ENCODE measurements around the gene PI4KB. TPM values are rescaled to one million over a fixed set of nuclear protein-coding genes. Genes with fewer than 3 reads are reported as not detected.

The PI4KB gene
- total and polyA plus RNA-seq, 4 donors = 25.0 to 65.2 (median 45.3) TPM

DNA sequence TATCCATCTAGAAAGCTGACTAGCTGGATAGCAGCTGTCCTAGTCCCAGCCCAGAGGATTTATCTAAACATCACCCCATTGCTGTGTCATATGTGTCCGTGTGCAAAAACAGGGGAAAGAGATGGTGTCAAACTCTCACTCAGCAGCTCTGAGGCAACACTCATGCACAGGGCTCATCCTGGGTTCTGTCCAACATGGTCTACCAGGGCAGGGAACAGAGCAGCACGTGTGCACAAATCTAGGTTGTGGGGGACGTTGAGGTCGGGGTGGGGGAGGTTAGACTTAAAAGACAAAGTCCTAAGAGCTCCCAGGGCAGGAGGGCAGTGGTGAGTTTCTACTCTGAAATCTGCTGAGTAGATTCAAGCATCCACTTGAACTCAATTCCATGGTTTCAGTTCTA is 16.2 kb downstream of the PI4KB start:
- no peaks in the 10 kb centered on the region for H3K27me3 ChIP-seq (ENCODE audit: control insufficient read depth in 3 of 3, insufficient read depth in 3 of 3, low read length in 2 of 3)
- no peak overlapping the region for H3K9ac ChIP-seq (ENCODE audit: insufficient read depth in 1 of 2, low read length in 2 of 2)
- peaks cover 0 to 33% (median 13%) of the 10 kb centered on the region in 5 donors for H3K4me1 ChIP-seq (ENCODE audit: control insufficient read depth in 5 of 5, insufficient read depth in 5 of 5, low read length in 5 of 5)
- TF ChIP-seq, protein P1, sequence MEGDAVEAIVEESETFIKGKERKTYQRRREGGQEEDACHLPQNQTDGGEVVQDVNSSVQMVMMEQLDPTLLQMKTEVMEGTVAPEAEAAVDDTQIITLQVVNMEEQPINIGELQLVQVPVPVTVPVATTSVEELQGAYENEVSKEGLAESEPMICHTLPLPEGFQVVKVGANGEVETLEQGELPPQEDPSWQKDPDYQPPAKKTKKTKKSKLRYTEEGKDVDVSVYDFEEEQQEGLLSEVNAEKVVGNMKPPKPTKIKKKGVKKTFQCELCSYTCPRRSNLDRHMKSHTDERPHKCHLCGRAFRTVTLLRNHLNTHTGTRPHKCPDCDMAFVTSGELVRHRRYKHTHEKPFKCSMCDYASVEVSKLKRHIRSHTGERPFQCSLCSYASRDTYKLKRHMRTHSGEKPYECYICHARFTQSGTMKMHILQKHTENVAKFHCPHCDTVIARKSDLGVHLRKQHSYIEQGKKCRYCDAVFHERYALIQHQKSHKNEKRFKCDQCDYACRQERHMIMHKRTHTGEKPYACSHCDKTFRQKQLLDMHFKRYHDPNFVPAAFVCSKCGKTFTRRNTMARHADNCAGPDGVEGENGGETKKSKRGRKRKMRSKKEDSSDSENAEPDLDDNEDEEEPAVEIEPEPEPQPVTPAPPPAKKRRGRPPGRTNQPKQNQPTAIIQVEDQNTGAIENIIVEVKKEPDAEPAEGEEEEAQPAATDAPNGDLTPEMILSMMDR (IDR thresholded peaks at IDR 0.05; ENCODE audit: control extremely low read depth, extremely low read depth) = no peak
- peaks cover 21 to 72% (median 57%) of the 10 kb centered on the region in 4 donors for H3K36me3 ChIP-seq (ENCODE audit: control insufficient read depth in 4 of 4, insufficient read depth in 4 of 4, low read length in 4 of 4)
- WGBS, 2 donors = 64 to 89% methylated on average over 4 of the region's 4 CpGs
- DNase-seq (no peak), ATAC-seq (ENCODE audit: insufficient read depth, low FRiP score) (no peak)
- peak overlapping the region; percentile 24 to 85 for H3K27ac ChIP-seq (ENCODE audit: low read depth in 1 of 2, low read length in 1 of 2)
- H3K9me3 ChIP-seq (ENCODE audit: control insufficient read depth in 4 of 4, insufficient read depth in 3 of 4, low read length in 3 of 4) = no peaks in the 10 kb centered on the region
- H3K4me3 ChIP-seq = no peak overlapping the region

DNA sequence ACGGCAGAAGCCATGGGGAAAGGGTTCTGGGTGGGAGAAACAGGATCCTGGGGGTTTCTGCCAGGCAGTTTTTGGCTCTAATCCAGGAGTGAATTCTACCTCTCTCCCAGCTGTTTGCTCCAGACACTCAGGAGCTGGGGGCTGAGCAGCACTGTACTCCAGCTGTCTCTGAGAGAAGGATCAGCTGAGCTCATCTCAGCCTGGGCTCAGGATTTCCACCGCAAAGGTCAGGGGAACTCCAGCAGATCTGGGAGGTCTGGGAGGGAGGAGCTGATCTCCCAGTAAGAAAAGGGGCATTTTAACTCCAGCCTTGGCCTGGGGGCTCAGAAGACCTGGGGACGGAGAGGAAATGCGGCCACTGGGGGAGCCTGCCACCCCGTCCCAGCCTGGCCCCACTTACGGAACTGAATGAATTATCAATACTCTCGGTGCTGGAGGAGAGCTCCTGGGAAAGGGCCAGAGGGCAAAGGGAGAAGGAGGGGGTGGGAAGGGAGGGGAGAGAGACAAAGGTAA is 17.3 kb downstream of the PI4KB start:
- peaks cover 28 to 73% (median 59%) of the 10 kb centered on the region in 4 donors for H3K36me3 ChIP-seq (ENCODE audit: control insufficient read depth in 4 of 4, insufficient read depth in 4 of 4, low read length in 4 of 4)
- peak overlapping the region; percentile 13 to 49 for H3K27ac ChIP-seq (ENCODE audit: low read depth in 1 of 2, low read length in 1 of 2)
- H3K9ac ChIP-seq (ENCODE audit: insufficient read depth in 1 of 2, low read length in 2 of 2) = no peak overlapping the region
- ATAC-seq (ENCODE audit: insufficient read depth, low FRiP score) (no peak), DNase-seq (peak in 1 of 3 donors; percentile 38)
- H3K9me3 ChIP-seq (ENCODE audit: control insufficient read depth in 4 of 4, insufficient read depth in 3 of 4, low read length in 3 of 4) = no peaks in the 10 kb centered on the region
- WGBS, 2 donors = 72 to 89% methylated on average over 7 of the region's 7 CpGs
- peaks cover 0 to 33% (median 13%) of the 10 kb centered on the region in 5 donors for H3K4me1 ChIP-seq (ENCODE audit: control insufficient read depth in 5 of 5, insufficient read depth in 5 of 5, low read length in 5 of 5)
- H3K27me3 ChIP-seq (ENCODE audit: control insufficient read depth in 3 of 3, insufficient read depth in 3 of 3, low read length in 2 of 3) = no peaks in the 10 kb centered on the region
- TF ChIP-seq, protein P1 (IDR thresholded peaks at IDR 0.05; ENCODE audit: control extremely low read depth, extremely low read depth) = no peak
- no peak overlapping the region for H3K4me3 ChIP-seq

DNA sequence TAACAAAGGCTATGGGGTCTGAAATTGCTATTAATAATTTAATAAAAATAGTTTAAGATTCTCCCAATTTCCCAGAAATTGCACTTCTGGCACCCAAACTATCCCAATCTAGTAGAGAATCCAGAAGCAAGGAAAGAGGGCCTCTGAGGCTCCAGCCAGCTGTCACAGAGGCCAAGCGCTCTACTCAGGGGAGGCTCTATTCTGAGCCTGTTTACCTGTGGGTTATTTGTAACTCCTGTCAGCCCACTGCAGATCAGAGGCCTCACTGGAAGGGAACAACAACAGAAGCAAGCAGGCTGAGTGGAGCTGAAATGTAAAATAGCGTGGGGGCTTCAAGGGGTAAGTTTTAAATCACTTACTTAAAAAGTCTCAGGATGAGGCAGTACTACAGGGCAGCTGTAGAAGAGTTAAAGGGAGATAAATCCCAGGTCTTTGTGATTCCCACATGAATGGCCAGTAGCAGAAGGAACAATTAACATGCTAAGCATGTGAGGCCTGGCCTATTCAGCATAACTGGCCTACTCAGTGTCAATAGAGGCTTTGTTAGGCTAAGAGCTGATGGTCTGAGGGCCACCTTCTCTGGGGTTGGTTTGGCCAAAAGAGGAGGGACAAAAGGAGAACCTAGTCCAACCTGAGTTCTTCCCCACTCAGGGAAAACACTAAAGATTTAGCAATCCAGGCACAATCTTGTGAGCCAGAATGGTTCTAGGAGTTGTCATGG is 32.3 kb downstream of the PI4KB start:
- no peaks in the 10 kb centered on the region for H3K9me3 ChIP-seq (ENCODE audit: control insufficient read depth in 4 of 4, insufficient read depth in 3 of 4, low read length in 3 of 4)
- H3K9ac ChIP-seq (ENCODE audit: insufficient read depth in 1 of 2, low read length in 2 of 2) = no peak overlapping the region
- no peak overlapping the region for H3K27ac ChIP-seq (ENCODE audit: low read depth in 1 of 2, low read length in 1 of 2)
- no peak overlapping the region for H3K4me3 ChIP-seq
- H3K36me3 ChIP-seq (ENCODE audit: control insufficient read depth in 4 of 4, insufficient read depth in 4 of 4, low read length in 4 of 4) = peaks cover 48 to 68% (median 54%) of the 10 kb centered on the region in 4 donors
- ATAC-seq (ENCODE audit: insufficient read depth, low FRiP score) (no peak), DNase-seq (no peak)
- H3K4me1 ChIP-seq (ENCODE audit: control insufficient read depth in 5 of 5, insufficient read depth in 5 of 5, low read length in 5 of 5) = no peaks in the 10 kb centered on the region
- no peaks in the 10 kb centered on the region for H3K27me3 ChIP-seq (ENCODE audit: control insufficient read depth in 3 of 3, insufficient read depth in 3 of 3, low read length in 2 of 3)
- TF ChIP-seq, protein P1 (IDR thresholded peaks at IDR 0.05; ENCODE audit: control extremely low read depth, extremely low read depth) = no peak
- WGBS, 2 donors = 94 to 97% methylated on average over 2 of the region's 2 CpGs

All from lung (tissue), 12 donors.